Upper lobe of left lung (tissue), 6 donors: Measurements from ENCODE around the gene SRP14. TPM values are rescaled to one million over a fixed set of nuclear protein-coding genes. Genes with fewer than 3 reads are reported as not detected.
A peak's percentile ranks its signal among the peaks of the same experiment; 100 is the strongest.
"Not testable (repeated sequence)": the region's sequence is repeated elsewhere in the genome, so short reads cannot be mapped to it uniquely, and the experiment has no call there.

Source experiments
- ATAC-seq, 2 donors: fragments of 200-7000 bp; cut with Tn5 transposase; one replicate each; pipeline ENCODE4 v1.9.1; 2022; ENCODE audit warnings: mild to moderate bottlenecking in 2 of 2, moderate library complexity in 2 of 2; ENCODE audit not compliant: low FRiP score in 2 of 2
- DNase-seq, 2 donors: peaks; one replicate each; pipeline ENCODE4 v3.0.0-alpha.2; 2019 to 2020
- H3K27ac ChIP-seq, 4 donors: fragments of 200-600 bp; sonication (generic); one replicate each; pipeline ENCODE4 v1.5.1; 2016 to 2019
- H3K27me3 ChIP-seq, 4 donors: fragments of 200-600 bp; sonication (generic); one replicate each; pipeline ENCODE4 v1.5.1; 2017 to 2019
- H3K36me3 ChIP-seq, 4 donors: fragments of 200-600 bp; sonication (generic); one replicate each; pipeline ENCODE4 v1.5.1; 2016 to 2019
- H3K4me1 ChIP-seq, 4 donors: fragments of 200-600 bp; sonication (generic); one replicate each; pipeline ENCODE4 v1.5.1; 2018 to 2019
- H3K4me3 ChIP-seq, 4 donors: fragments of 200-600 bp; sonication (generic); one replicate each; pipeline ENCODE4 v1.5.1; 2017 to 2019; ENCODE audit warnings: mild to moderate bottlenecking in 2 of 4, moderate library complexity in 1 of 4
- H3K9me3 ChIP-seq, 4 donors: fragments of 200-600 bp; sonication (generic); one replicate each; pipeline ENCODE4 v1.5.1; 2018 to 2019
- CTCF ChIP-seq, 6 experiments: fragments of 450-650 bp in 4 of 6; fragments of 200-600 bp in 2 of 6; sonication (generic) in 2 of 6; IDR thresholded peaks; one replicate each; pipeline ENCODE4 v1.5.1; 2016 to 2019; ENCODE audit warnings: antibody characterized with exemption in 6 of 6
- EP300 ChIP-seq, 4 donors: sonication (generic); formaldehyde crosslinking; IDR thresholded peaks; one replicate each; pipeline ENCODE4 v1.5.1; 2017; ENCODE audit warnings: antibody characterized with exemption in 4 of 4, control low read depth in 2 of 4
- POLR2A ChIP-seq, 4 donors: fragments of 450-650 bp; IDR thresholded peaks; one replicate each; pipeline ENCODE4 v1.5.1; 2016 to 2017; ENCODE audit warnings: antibody characterized with exemption in 4 of 4, mild to moderate bottlenecking in 2 of 4
- POLR2AphosphoS5 ChIP-seq, 2 donors: sonication (generic); formaldehyde crosslinking; IDR thresholded peaks; one replicate each; pipeline ENCODE4 v1.5.1; 2017; ENCODE audit warnings: antibody characterized with exemption in 2 of 2
- WGBS, 2 donors: methylation state at CpG; one replicate each; pipeline ENCODE4 v1.1.5; 2017 to 2018; 5-methylcytosine and 5-hydroxymethylcytosine counted together
- total RNA-seq, 6 donors: library from RNA; depleted of rRNA in 4 of 6; stranded (reverse); fragments of >200 nt in 4 of 6; gene quantifications; one replicate each; pipeline versions ENCODE4 v1.1.0 to v1.2.1, GENCODE V29; 2016 to 2021
- donor health status: DM: no; HTN: no; CAD: no; lungs with moderate emphysema.
- donor health status: DM: no; HTN: yes; CAD: no; lungs with severe emphysema.

Gene SRP14
- total RNA-seq, 6 donors from 2014 or later: 55.5 to 342 (median 191) TPM

- ATAC-seq (no peak), DNase-seq (no peak)
- Histone ChIP-seq H3K4me3 (no peak overlapping the region), H3K4me1 (peaks cover 22 to 34% (median 27%) of the 10 kb centered on the region in 4 donors), H3K9me3 (no peaks in the 10 kb centered on the region), H3K27me3 (no peaks in the 10 kb centered on the region), H3K27ac (peak overlapping the region in 1 of 4 donors; percentile 77), H3K36me3 (no peaks in the 10 kb centered on the region)
- no peak for TF ChIP-seq POLR2AphosphoS5 (IDR thresholded peaks at IDR 0.05)
- TF ChIP-seq EP300 (IDR thresholded peaks at IDR 0.05): no peak
- TF ChIP-seq POLR2A (IDR thresholded peaks at IDR 0.05): no peak
- no peak for TF ChIP-seq CTCF (IDR thresholded peaks at IDR 0.05)
- 42 to 52% methylated on average over 1 of the region's 1 CpG for WGBS, 2 donors
Measured at GRCh38 chr15:40080104-40080503, 41.1 kb upstream of the SRP14 start.

- ATAC-seq (no peak), DNase-seq (no peak)
- Histone ChIP-seq H3K36me3 (no peaks in the 10 kb centered on the region), H3K27ac (no peak overlapping the region), H3K27me3 (no peaks in the 10 kb centered on the region), H3K4me1 (peaks cover 25 to 40% (median 28%) of the 10 kb centered on the region in 4 donors), H3K4me3 (no peak overlapping the region), H3K9me3 (no peaks in the 10 kb centered on the region)
- WGBS, 2 donors: 90 to 98% methylated on average over 6 of the region's 6 CpGs
- TF ChIP-seq POLR2AphosphoS5 (IDR thresholded peaks at IDR 0.05) (no peak), POLR2A (IDR thresholded peaks at IDR 0.05) (no peak), CTCF (IDR thresholded peaks at IDR 0.05) (no peak), EP300 (IDR thresholded peaks at IDR 0.05) (no peak)
Measured at GRCh38 chr15:40079456-40079855, 40.5 kb upstream of the SRP14 start.

GRCh38 chr15:40075298-40076044 is 36.5 kb upstream of the SRP14 start:
- ATAC-seq: peak; percentile 39 to 44
- DNase-seq: no peak
- TF ChIP-seq EP300 (IDR thresholded peaks at IDR 0.05) (peak in 1 of 4 donors; percentile 3), CTCF (IDR thresholded peaks at IDR 0.05) (no peak), POLR2AphosphoS5 (IDR thresholded peaks at IDR 0.05) (no peak)
- Histone ChIP-seq H3K4me3 (peak overlapping the region in 1 of 4 donors; percentile 10), H3K27me3 (no peaks in the 10 kb centered on the region), H3K27ac (peak overlapping the region; percentile 50 to 84 (median 61)), H3K4me1 (peaks cover 9 to 19% (median 11%) of the 10 kb centered on the region in 4 donors), H3K9me3 (no peaks in the 10 kb centered on the region), H3K36me3 (no peaks in the 10 kb centered on the region)
- WGBS, 2 donors: 51 to 67% methylated on average over 17 to 18 of the region's 18 CpGs

GRCh38 chr15:40074656-40075055 is 35.7 kb upstream of the SRP14 start:
- H3K4me3 ChIP-seq, H3K9me3 ChIP-seq, H3K27me3 ChIP-seq, ATAC-seq, H3K36me3 ChIP-seq: not testable (repeated sequence)
- 94% methylated on average over 10 of the region's 27 CpGs; no CpG with 5 or more reads in 1 of the 2 donors for WGBS, 2 donors
- peak overlapping the region in 2 of 4 donors; percentile 50 to 84 for H3K27ac ChIP-seq
- peak in 1 of 2 donors; percentile 72 for DNase-seq
- H3K4me1 ChIP-seq: peaks cover 14 to 17% (median 16%) of the 10 kb centered on the region in 4 donors

- not testable (repeated sequence) for DNase-seq, H3K4me3 ChIP-seq, H3K27ac ChIP-seq, H3K36me3 ChIP-seq, H3K9me3 ChIP-seq, H3K27me3 ChIP-seq, ATAC-seq
- 78 to 82% methylated on average over 30 to 32 of the region's 34 CpGs for WGBS, 2 donors
- peaks cover 22 to 25% (median 23%) of the 10 kb centered on the region in 4 donors for H3K4me1 ChIP-seq
Measured at GRCh38 chr15:40073716-40074490, 34.9 kb upstream of the SRP14 start.
